ENCODE data around the gene HBS1L.

GRCh38 chr6:135052939-135053338, 1.7 kb downstream of the HBS1L start:
- no peak for TF ChIP-seq CTCF (optimal IDR thresholded peaks at IDR 0.05 in 1 of 3, IDR thresholded peaks at IDR 0.05 in 1 of 3, conservative IDR thresholded peaks at IDR 0.05 in 1 of 3; ENCODE audit: extremely low read depth in 1 of 3, insufficient read depth in 2 of 3, low read length in 3 of 3)
- no peak for TF ChIP-seq EZH2 (IDR thresholded peaks at IDR 0.05; ENCODE audit: low read length)

Data from keratinocyte (primary cell).